GM12891 (cell line): ENCODE results near the gene FNDC3B.

Source experiments
- DNase-seq: peaks from one replicate; pipeline ENCODE4 v3.0.0; 2011; ENCODE audit warnings: low spot score; ENCODE audit not compliant: insufficient read length
- FAIRE-seq: peaks from 2 replicates; lab custom pipeline; 2011; peaks lifted over from hg19 to GRCh38; lab: Jason Lieb, UNC
- PAX5 ChIP-seq: IDR thresholded peaks from 2 replicates; pipeline ENCODE4 v1.6.1; 2011; ENCODE audit warnings: low read length, moderate library complexity, mild to moderate bottlenecking; ENCODE audit not compliant: insufficient read depth, severe bottlenecking
- POLR2A ChIP-seq: IDR thresholded peaks from 2 replicates; pipeline ENCODE4 v1.6.1; 2011; ENCODE audit warnings: low read depth, low read length, control low read depth
- POLR2AphosphoS5 ChIP-seq: IDR thresholded peaks from 2 replicates; pipeline ENCODE4 v1.6.1; 2011; ENCODE audit warnings: low read depth, low read length, control low read depth
- POU2F2 ChIP-seq: IDR thresholded peaks from 2 replicates; pipeline ENCODE4 v1.6.1; 2011; ENCODE audit warnings: low read depth, mild to moderate bottlenecking, control low read depth, low read length, moderate library complexity
- SPI1 ChIP-seq: IDR thresholded peaks from 2 replicates; pipeline ENCODE4 v1.6.1; 2011; ENCODE audit warnings: low read depth, low read length, control low read depth
- TAF1 ChIP-seq: IDR thresholded peaks from 2 replicates; pipeline ENCODE4 v1.6.1; 2011; ENCODE audit warnings: low read depth, low read length, control low read depth

Gene FNDC3B

DNA sequence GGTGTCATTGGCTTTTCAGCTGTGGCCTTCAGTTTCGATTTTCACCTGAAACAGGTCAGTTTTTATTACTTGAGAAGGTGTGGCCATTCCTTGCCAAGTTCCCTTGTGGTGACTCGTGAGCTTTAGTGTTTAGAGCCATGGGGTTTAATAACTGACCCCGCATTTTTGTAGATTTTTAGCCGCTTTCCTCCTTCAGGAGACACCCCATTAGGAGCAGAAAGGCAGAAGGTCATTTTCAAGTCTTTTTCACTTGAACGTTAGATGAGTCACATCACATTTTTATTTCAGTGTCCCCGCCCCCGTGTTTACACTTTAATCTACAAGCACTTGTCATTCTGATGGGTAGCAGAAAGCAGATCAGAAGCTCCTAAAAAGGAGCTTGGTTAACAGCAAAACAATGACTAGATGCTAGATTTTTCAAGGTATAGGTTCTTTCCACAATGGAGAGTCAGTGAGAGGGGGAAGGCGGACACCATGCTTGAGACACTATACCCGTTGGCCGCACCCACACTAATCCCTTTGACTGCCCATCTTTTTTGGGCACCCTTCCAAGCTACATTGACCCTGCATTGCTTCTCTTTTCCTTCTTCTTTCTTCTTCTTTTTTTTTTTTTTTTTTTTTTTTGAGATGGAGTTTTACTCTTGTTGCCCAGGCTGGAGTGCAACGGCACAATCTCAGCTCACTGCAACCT is 276.2 kb downstream of the FNDC3B start:
- FAIRE-seq (no peak), DNase-seq (no peak)

DNA sequence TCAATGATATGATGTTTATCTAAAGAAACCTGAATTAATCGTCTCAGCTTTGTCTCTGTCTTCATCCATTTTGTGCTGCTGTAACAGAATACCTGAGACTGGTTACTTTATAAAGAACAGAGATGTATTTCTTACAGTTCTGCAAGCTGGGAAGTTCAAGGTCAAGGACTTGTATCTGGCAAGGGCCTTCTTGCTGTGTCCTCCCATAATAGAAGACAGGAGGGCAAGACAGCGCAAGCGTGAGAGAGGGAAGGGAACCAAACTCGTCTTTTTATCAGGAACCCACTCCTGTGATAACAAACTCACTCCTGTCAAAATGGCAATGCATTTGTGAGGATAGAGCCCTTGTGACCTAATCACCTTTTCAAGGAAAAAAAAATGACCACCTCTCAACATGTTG is 277.4 kb downstream of the FNDC3B start:
- no peak for TF ChIP-seq SPI1
- no peak for TF ChIP-seq POLR2AphosphoS5
- TF ChIP-seq POU2F2 = no peak
- no peak for TF ChIP-seq TAF1
- TF ChIP-seq POLR2A = no peak
- no peak for TF ChIP-seq PAX5
- no peak for FAIRE-seq
- no peak for DNase-seq

More for the DNA sequence above, 276.2 kb downstream of the FNDC3B start:
- TF ChIP-seq TAF1 = no peak
- TF ChIP-seq SPI1 = no peak
- no peak for TF ChIP-seq POLR2A
- TF ChIP-seq POU2F2 = no peak
- TF ChIP-seq POLR2AphosphoS5 = no peak
- TF ChIP-seq PAX5 = no peak

DNA sequence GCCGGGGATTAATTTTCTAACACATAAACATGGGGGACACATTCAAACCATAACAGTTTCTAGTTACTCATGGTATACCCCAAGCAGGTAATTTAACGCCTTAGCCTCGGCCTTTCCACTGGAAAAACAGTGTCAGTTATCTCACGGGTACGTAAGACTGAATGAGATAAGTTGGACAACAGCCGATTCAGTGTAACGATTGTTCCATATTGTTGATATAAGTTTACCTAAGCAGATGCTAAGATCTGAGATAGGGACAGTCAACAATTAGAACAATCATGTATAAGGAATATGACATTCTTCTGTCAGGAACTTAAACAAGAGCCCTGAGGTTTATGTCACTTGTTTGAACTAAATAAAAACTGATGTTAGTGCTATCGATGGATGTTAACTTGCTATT is 278.1 kb downstream of the FNDC3B start:
- no peak for DNase-seq
- TF ChIP-seq PAX5 (no peak), SPI1 (no peak), POLR2A (no peak), POLR2AphosphoS5 (no peak), TAF1 (no peak), POU2F2 (no peak)
- no peak for FAIRE-seq

DNA sequence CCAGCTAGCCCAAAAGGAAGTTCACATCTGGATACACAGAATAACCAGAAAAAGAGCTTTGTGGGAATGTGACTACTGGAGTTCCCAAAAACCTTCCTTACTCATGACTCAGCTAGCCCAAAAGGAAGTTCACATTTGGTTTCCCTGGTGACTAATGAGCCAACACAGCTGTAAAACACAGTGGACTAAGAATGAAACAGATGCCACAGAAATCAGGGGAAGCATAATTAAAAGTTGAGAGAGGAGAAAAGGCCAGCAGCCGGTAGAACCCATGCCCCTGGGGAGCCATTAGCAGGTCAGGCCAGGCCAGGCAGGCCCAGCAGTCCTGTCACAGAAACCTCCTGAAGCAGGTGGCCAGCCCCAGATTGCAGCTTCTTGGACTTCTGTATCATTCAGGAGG is 278.6 kb downstream of the FNDC3B start:
- no peak for TF ChIP-seq PAX5
- no peak for TF ChIP-seq POLR2A
- TF ChIP-seq SPI1 = 0 out of 2 replicates have a peak, but pooled peaks have one; percentile 11
- TF ChIP-seq TAF1 = no peak
- FAIRE-seq = no peak
- no peak for DNase-seq

DNA sequence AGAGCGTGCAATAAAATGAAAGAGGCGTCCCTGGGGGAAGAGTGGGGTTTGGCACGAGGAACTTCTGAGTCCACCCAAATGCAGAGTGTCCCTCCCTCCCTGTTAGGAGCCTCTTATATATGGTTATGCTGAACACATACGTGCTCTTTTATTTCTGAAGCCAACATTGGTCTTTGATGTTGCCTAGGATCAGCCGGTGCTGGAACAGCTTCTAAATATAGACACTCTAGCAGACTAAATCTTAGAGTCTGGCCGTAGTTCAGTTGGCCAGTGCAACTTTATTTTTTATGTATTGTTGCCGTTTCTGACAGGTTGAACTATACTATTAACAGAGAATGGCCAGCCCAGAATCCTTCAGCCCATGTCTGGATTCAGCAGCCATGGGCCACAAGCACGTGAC is 280.2 kb downstream of the FNDC3B start:
- TF ChIP-seq TAF1 (no peak), SPI1 (no peak), POLR2AphosphoS5 (no peak)
- FAIRE-seq (no peak), DNase-seq (no peak)

DNA sequence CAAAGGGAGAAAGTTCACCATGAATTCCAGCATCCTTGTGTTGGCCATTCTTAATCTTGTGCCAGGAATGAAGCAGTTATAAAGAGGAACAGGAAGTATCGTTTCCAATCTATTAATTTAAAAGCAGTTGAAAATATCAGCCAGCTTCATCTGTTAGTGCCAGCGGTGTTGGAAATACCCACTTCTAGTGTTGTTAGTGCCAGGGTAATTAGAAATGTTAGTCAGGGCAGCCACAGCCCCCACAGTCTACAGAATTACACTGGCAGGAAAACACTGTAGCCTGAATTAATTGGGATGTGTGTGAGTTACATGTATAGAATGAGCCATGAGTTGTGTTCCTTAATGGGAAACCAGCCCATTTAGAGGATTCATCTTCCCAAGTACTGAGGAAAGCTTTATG is 281.1 kb downstream of the FNDC3B start:
- no peak for DNase-seq
- no peak for TF ChIP-seq SPI1
- TF ChIP-seq POLR2AphosphoS5 = no peak
- TF ChIP-seq POLR2A = no peak
- no peak for TF ChIP-seq PAX5
- no peak for TF ChIP-seq POU2F2
- no peak for TF ChIP-seq TAF1
- FAIRE-seq = no peak

DNA sequence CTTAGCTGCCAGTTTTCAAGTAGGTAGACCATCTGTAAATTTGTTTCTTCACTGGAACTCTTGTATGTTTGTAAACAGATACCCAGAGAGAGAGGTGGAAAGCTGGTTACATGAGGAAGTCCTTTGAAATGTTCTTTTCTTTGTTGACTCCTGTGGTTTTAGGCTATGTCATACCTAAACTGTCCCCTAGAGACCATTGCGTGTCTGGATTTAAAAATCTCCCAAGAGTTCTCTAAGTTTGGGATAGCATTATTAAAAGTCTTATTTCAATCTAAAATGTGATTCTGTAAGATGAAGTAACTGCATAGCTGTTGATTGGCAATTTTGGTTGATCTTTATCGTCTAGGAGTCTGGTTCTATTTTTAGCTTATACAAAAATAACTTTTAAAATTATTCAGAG is 281.7 kb downstream of the FNDC3B start:
- no peak for TF ChIP-seq POLR2AphosphoS5
- TF ChIP-seq SPI1 = peak; percentile 74
- FAIRE-seq (no peak), DNase-seq (no peak)

DNA sequence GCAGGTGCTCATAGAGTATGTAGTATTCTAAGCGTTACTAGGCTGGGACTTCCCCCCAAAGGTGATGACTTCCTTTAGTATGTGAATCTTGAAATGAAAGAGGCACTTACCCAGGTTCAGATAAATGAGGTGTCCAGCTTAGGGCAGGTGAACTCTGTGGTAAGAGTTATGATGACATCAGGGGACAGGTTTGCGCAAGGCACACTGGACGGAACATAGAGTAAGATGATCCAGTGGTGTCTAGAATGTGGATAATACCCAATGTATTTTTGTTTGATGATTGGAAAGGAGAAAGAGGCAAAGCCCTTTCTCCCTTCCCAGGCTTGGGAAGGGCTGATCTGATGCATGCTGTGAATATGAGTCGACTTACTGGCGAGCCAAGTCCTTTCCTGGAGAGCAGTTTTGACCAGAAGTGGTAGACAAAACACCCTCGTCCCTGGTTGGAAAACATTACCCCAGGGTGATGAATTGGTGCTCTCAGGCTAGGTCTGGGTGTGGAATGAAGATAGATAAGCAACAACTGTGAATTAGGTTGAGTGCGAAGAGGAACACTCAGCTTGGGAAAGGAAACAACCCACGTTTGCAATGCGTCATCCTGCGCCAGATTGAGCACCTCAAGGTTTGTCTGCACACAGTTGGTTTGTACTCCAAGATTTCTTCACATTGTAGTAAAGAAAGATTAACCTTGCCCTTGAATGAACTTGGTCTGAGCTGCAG is 284.7 kb downstream of the FNDC3B start:
- DNase-seq (no peak), FAIRE-seq (peak; percentile 20)
- TF ChIP-seq TAF1 = no peak
- TF ChIP-seq POLR2AphosphoS5 = no peak
- no peak for TF ChIP-seq PAX5
- no peak for TF ChIP-seq POLR2A
- no peak for TF ChIP-seq POU2F2
- TF ChIP-seq SPI1 = no peak

DNA sequence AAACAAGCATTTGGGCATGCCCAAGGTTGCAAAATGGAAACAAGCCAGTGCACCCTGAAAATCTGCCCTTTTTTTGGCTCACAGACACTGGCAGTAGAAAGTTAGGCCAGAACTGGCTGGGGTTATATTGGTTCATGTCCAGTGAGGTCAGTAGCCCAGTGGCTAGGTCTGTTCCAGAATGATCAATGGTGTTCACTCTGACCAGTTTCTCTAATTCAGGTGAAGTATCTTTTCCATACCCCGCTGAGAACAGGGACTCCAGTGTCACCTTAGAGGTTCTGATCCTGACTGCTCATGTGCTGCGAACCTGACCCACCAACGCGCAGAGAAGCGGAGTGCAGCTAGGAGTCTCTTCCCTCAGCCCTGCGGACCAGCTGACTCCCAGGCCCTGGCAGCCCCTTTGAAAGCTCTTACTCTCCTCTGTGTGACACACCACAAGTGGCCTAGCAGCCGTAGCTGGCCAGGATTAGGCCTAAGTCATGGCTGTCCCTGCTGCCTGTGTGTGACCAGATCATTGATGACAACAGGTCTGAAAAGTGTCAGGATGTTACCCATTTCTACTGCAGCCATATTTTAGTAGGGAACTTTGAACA is 285.3 kb downstream of the FNDC3B start:
- no peak for DNase-seq
- no peak for FAIRE-seq
- no peak for TF ChIP-seq TAF1
- no peak for TF ChIP-seq SPI1
- TF ChIP-seq POU2F2 = no peak
- no peak for TF ChIP-seq PAX5
- no peak for TF ChIP-seq POLR2AphosphoS5
- no peak for TF ChIP-seq POLR2A

DNA sequence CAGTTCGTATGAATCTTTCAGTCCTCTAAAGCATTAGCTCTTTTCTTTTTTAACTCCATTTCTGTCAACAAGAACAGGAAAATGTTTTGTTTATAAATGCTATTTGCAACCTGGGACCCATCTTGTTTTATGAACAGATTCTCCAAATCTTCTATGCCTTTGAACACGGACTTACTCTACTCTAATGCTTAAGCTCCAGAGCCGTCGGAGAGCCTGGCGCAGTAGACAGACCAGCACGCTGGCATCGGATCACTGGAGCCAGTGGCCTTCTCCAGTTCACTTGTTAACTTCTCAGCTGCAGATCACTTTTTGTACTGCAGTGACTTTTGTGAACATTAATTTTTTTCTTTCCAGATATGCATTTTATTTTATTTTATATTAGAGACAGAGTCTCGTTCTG is 286.1 kb downstream of the FNDC3B start:
- no peak for TF ChIP-seq POLR2A
- TF ChIP-seq POU2F2 = no peak
- no peak for TF ChIP-seq SPI1
- no peak for TF ChIP-seq PAX5
- TF ChIP-seq POLR2AphosphoS5 = no peak
- TF ChIP-seq TAF1 = no peak
- no peak for FAIRE-seq
- no peak for DNase-seq

DNA sequence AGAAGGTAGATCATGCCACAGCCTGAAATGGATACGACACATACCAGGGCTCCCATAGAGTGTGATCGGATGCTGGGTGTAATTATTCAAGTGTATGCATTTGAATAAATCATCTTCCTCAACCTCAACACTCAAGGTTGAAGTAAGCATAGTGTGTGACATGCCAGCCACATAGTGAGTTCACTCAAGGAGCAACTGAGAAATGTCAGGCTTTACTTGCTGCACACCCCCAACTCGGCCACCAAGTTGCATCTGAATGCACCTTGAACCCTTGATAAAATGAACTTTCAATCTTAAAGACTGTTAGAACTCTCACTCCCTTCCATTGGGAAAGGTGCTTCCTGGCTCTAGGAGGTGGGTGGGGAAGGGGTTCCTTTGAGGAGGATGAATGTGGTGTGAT is 287.6 kb downstream of the FNDC3B start:
- no peak for DNase-seq
- no peak for FAIRE-seq
- TF ChIP-seq POU2F2 = no peak
- no peak for TF ChIP-seq POLR2A
- TF ChIP-seq POLR2AphosphoS5 = no peak
- TF ChIP-seq TAF1 = no peak
- TF ChIP-seq SPI1 = no peak
- no peak for TF ChIP-seq PAX5
